NB4 (cell line): ENCODE measurements around the gene OCLN.
"Not testable (repeated sequence)": the region's sequence is repeated elsewhere in the genome, so short reads cannot be mapped to it uniquely, and the experiment has no call there.

Experiments
- DNase-seq: peaks from one replicate; pipeline ENCODE4 v3.0.0; 2010; ENCODE audit warnings: low read depth
- H3K4me3 ChIP-seq: one replicate; pipeline ENCODE4 v1.5.1; 2011; ENCODE audit warnings: mild to moderate bottlenecking, low read depth, low read length, moderate library complexity

OCLN gene

GRCh38 chr5:69606839-69607238 is 114.2 kb downstream of the OCLN start:
- not testable (repeated sequence) for H3K4me3 ChIP-seq, DNase-seq
